ENCODE results near the gene CDC42BPB.

CDC42BPB gene

GRCh38 chr14:103015426-103015825 is 41.9 kb downstream of the CDC42BPB start:
- DNase-seq, result no peak

GRCh38 chr14:103014466-103015228 is 42.7 kb downstream of the CDC42BPB start:
- DNase-seq, result no peak

GRCh38 chr14:103013028-103013427 is 44.3 kb downstream of the CDC42BPB start:
- no peak for DNase-seq

GRCh38 chr14:103009559-103009958 is 47.8 kb downstream of the CDC42BPB start:
- DNase-seq, result no peak

GRCh38 chr14:103008768-103009357 is 48.5 kb downstream of the CDC42BPB start:
- DNase-seq, result no peak

- DNase-seq, result no peak
These were observed 49.2 kb downstream of the CDC42BPB start for GRCh38 chr14:103008126-103008525.

GRCh38 chr14:103007555-103007954 is 49.8 kb downstream of the CDC42BPB start:
- no peak for DNase-seq

GRCh38 chr14:103006991-103007520 is 50.3 kb downstream of the CDC42BPB start:
- DNase-seq, result no peak

- no peak for DNase-seq
These were observed 51.2 kb downstream of the CDC42BPB start for GRCh38 chr14:103006106-103006505.

GRCh38 chr14:103003850-103004249 is 53.5 kb downstream of the CDC42BPB start:
- DNase-seq, result no peak

- DNase-seq, result no peak
These were observed 54.1 kb downstream of the CDC42BPB start for GRCh38 chr14:103003351-103003615.

GRCh38 chr14:103002578-103003350 is 54.6 kb downstream of the CDC42BPB start:
- DNase-seq, result no peak

GRCh38 chr14:103001651-103002396 is 55.5 kb downstream of the CDC42BPB start:
- no peak for DNase-seq

GRCh38 chr14:103001226-103001625 is 56.1 kb downstream of the CDC42BPB start:
- DNase-seq, result no peak

- no peak for DNase-seq
These were observed 56.9 kb downstream of the CDC42BPB start for GRCh38 chr14:103000291-103000921.

- DNase-seq, result no peak
These were observed 58.0 kb downstream of the CDC42BPB start for GRCh38 chr14:102999227-102999895.

- DNase-seq, result no peak
These were observed 59.0 kb downstream of the CDC42BPB start for GRCh38 chr14:102998393-102998792.

- no peak for DNase-seq
These were observed 60.4 kb downstream of the CDC42BPB start for GRCh38 chr14:102996941-102997340.

GRCh38 chr14:102994689-102995088 is 62.7 kb downstream of the CDC42BPB start:
- DNase-seq, result no peak

- no peak for DNase-seq
These were observed 63.8 kb downstream of the CDC42BPB start for GRCh38 chr14:102993523-102993922.

GRCh38 chr14:102991376-102991775 is 66.0 kb downstream of the CDC42BPB start:
- DNase-seq, result no peak

- no peak for DNase-seq
These were observed 69.3 kb downstream of the CDC42BPB start for GRCh38 chr14:102988054-102988453.

Data from activated CD4-positive, alpha-beta T cell treated with anti-CD3 and anti-CD28 coated beads, Interleukin-2, amount 50 U/mL, for 48 hours (primary cell).